A673 (cell line): ENCODE data around the gene TCFL5. TPM values are rescaled to one million over a fixed set of nuclear protein-coding genes. Genes with fewer than 3 reads are reported as not detected.

Experiments used
- BruUV-seq: library from RNA; stranded (reverse); fragments of 400-500 nt; replicated peaks from 2 replicates; lab custom pipeline; 2021; lab: Mats Ljungman, UMichigan
- CTCF ChIA-PET: fragments of 300-600 bp; sonication (Branson Sonifier 250); formaldehyde crosslinking; loops from one replicate; lab custom pipeline; 2022; ENCODE audit warnings: antibody characterized with exemption; lab: Charles Lee
- POLR2A ChIA-PET: fragments of 300-600 bp; sonication (Branson Sonifier 250); formaldehyde crosslinking; loops from one replicate; lab custom pipeline; 2022; ENCODE audit warnings: antibody characterized with exemption; ENCODE audit not compliant: low non-redundant PET; lab: Charles Lee
- DNase-seq: peaks from one replicate; pipeline ENCODE4 v3.0.0-alpha.2; 2015; ENCODE audit warnings: low spot score
- H3K27ac ChIP-seq: fragments of 200-600 bp; sonication (generic); 2 replicates; pipeline ENCODE4 v1.5.1; 2016; ENCODE audit warnings: mixed run types, low read depth, mild to moderate bottlenecking, mixed read lengths, antibody characterized with exemption, low read length; ENCODE audit not compliant: poor library complexity, severe bottlenecking
- H3K27me3 ChIP-seq: fragments of 200-600 bp; sonication (generic); replicated peaks from 2 replicates; pipeline ENCODE4 v1.6.1; 2017; ENCODE audit warnings: mixed run types, low read depth, mild to moderate bottlenecking, mixed read lengths, antibody characterized with exemption, low read length; ENCODE audit not compliant: insufficient read depth, poor library complexity
- H3K36me3 ChIP-seq: fragments of 200-600 bp; sonication (generic); 2 replicates; pipeline ENCODE4 v1.6.1; 2016; ENCODE audit warnings: mixed run types, mild to moderate bottlenecking, mixed read lengths, antibody characterized with exemption, low read length; ENCODE audit not compliant: insufficient read depth, poor library complexity, severe bottlenecking
- H3K4me1 ChIP-seq: fragments of 200-600 bp; sonication (generic); 2 replicates; pipeline ENCODE4 v1.6.1; 2017; ENCODE audit warnings: mixed run types, mild to moderate bottlenecking, mixed read lengths, antibody characterized with exemption, low read length; ENCODE audit not compliant: insufficient read depth, poor library complexity, severe bottlenecking
- H3K4me3 ChIP-seq: fragments of 200-600 bp; sonication (generic); 2 replicates; pipeline ENCODE4 v1.5.1; 2016; ENCODE audit warnings: low read depth, mixed run types, mild to moderate bottlenecking, mixed read lengths, low read length; ENCODE audit not compliant: poor library complexity, severe bottlenecking
- H3K9me3 ChIP-seq: fragments of 200-600 bp; sonication (generic); 2 replicates; pipeline ENCODE4 v1.6.1; 2016; ENCODE audit warnings: mixed run types, low read depth, mild to moderate bottlenecking, mixed read lengths, antibody characterized with exemption, low read length; ENCODE audit not compliant: poor library complexity, severe bottlenecking
- CTCF ChIP-seq: fragments of 300-800, 200-600 bp; sonication (generic); conservative IDR thresholded peaks from 2 replicates; pipeline ENCODE4 v1.5.1; 2017; ENCODE audit warnings: low read depth, mild to moderate bottlenecking, antibody characterized with exemption, low read length, moderate library complexity, mixed read lengths
- EZH2 ChIP-seq: fragments of 200-600 bp; sonication (generic); IDR thresholded peaks from 2 replicates; pipeline ENCODE4 v1.6.1; 2017; ENCODE audit warnings: borderline replicate concordance, low read depth, mild to moderate bottlenecking, mixed read lengths, antibody characterized with exemption, low read length; ENCODE audit not compliant: poor library complexity, severe bottlenecking
- intact Hi-C: fragments of 100-400 bp; cut with micrococcal nuclease; formaldehyde crosslinking; loops from one replicate; pipeline ENCODE4 v1.10.0; 2022; ENCODE audit not compliant: unreplicated experiment
- total RNA-seq: library from RNA; stranded (reverse); gene quantifications from 2 replicates; pipeline ENCODE4 v1.2.3, GENCODE V29; 2021

The TCFL5 gene
- total RNA-seq, 1 experiment from 2014 or later, result 13.9 TPM

GRCh38 chr20:62794007-62794724 is 67.5 kb downstream of the TCFL5 start:
- POLR2A ChIA-PET, result interaction anchor here (0.5 to 0.8 kb wide), 4 partner anchors 10 to 191 kb away, joined by 3 to 5 read pairs (median 4); no protein-coding TSS in a partner anchor
- Histone ChIP-seq H3K4me1 (peaks cover 21% of the 10 kb centered on the region), H3K36me3 (peaks cover 16% of the 10 kb centered on the region), H3K27ac (peak overlapping the region; percentile 88), H3K27me3 (no peaks in the 10 kb centered on the region), H3K4me3 (peak overlapping the region; percentile 62), H3K9me3 (no peaks in the 10 kb centered on the region)
- CTCF ChIA-PET, result interaction anchor here (0.6 to 1.4 kb wide), 5 partner anchors 14 to 294 kb away, joined by 3 to 5 read pairs (median 4); no protein-coding TSS in a partner anchor
- BruUV-seq, result no TSS peak
- intact Hi-C loops, result loop anchor here (5.0 kb wide), 1 partner anchor 382 kb away; no protein-coding TSS in a partner anchor
- TF ChIP-seq EZH2, result no peak
- no peak for TF ChIP-seq CTCF
- DNase-seq, result peak; percentile 95

- POLR2A ChIA-PET, result interaction anchor here (0.6 kb wide), 1 partner anchor 144 kb away, joined by 5 read pairs; no protein-coding TSS in a partner anchor
- Histone ChIP-seq H3K4me1 (peaks cover 21% of the 10 kb centered on the region), H3K9me3 (no peaks in the 10 kb centered on the region), H3K27ac (peak overlapping the region; percentile 66), H3K27me3 (no peaks in the 10 kb centered on the region), H3K36me3 (peaks cover 11% of the 10 kb centered on the region), H3K4me3 (peak overlapping the region; percentile 29)
- intact Hi-C loops, result loop anchor here (5.0 kb wide), 1 partner anchor 381 kb away; no protein-coding TSS in a partner anchor
- CTCF ChIA-PET, result interaction anchor here (1.0 to 1.4 kb wide), 3 partner anchors 14 to 294 kb away, joined by 4 to 5 read pairs (median 5); no protein-coding TSS in a partner anchor
- DNase-seq, result no peak
- BruUV-seq, result no TSS peak
- TF ChIP-seq EZH2 (no peak), CTCF (no peak)
Observed at GRCh38 chr20:62793757-62794006, 67.9 kb downstream of the TCFL5 start.

DNA sequence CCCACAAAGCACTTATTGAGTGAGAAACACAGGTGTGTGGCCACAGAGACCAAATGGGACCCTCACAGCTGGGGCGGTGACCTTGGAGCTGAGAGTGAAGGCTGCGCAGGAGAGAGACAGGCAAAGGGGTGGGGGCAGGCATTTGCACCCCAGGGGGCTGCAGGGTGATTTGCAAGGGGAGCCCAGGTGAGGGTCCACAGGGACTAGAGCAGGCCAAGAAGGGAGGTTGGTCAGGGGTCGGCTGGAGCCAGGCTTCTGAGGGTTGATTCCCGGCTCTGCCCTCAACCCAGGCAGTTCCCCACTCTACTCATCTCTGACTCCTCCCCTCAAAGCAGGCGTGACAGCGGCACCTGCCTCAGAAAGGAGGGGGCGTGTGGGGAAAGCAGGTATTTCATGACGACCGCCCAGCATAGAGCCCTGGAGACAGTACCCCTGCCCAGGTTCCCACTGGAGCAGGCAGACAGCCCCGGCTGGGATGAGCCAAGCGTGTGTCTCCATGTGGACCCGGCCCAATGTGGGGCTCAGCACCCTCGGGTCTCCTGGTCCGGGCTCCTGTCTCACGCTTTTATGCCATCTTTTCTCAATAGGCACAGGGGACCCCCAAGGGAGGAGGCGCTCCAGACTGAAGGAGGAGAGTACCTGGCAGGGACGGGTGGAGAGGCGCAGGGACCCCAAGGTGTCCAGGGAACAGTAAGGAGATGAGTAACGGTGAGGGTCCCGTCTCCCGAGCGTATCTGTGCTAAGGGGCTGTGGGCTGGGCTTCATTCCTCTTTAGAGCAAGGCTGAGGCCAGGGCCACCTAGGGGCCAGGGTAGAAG is 68.5 kb downstream of the TCFL5 start:
- TF ChIP-seq CTCF (no peak), EZH2 (no peak)
- peaks cover 21% of the 10 kb centered on the region for H3K4me1 ChIP-seq
- ChIA-PET POLR2A (no interaction called here), CTCF (interaction anchor here (0.6 to 2.1 kb wide), 3 partner anchors 105 to 293 kb away, joined by 3 to 8 read pairs (median 5); no protein-coding TSS in a partner anchor)
- H3K36me3 ChIP-seq, result peaks cover 7% of the 10 kb centered on the region
- no peaks in the 10 kb centered on the region for H3K9me3 ChIP-seq
- DNase-seq, result no peak
- BruUV-seq, result no TSS peak
- no peaks in the 10 kb centered on the region for H3K27me3 ChIP-seq
- no peak overlapping the region for H3K4me3 ChIP-seq
- peak overlapping the region; percentile 66 for H3K27ac ChIP-seq
- intact Hi-C loops, result loop anchor here (5.0 kb wide), 1 partner anchor 381 kb away; no protein-coding TSS in a partner anchor
